ENCODE results near the gene SPECC1L.
"Not testable (repeated sequence)": the region's sequence is repeated elsewhere in the genome, so short reads cannot be mapped to it uniquely, and the experiment has no call there.

Gene SPECC1L

DNA sequence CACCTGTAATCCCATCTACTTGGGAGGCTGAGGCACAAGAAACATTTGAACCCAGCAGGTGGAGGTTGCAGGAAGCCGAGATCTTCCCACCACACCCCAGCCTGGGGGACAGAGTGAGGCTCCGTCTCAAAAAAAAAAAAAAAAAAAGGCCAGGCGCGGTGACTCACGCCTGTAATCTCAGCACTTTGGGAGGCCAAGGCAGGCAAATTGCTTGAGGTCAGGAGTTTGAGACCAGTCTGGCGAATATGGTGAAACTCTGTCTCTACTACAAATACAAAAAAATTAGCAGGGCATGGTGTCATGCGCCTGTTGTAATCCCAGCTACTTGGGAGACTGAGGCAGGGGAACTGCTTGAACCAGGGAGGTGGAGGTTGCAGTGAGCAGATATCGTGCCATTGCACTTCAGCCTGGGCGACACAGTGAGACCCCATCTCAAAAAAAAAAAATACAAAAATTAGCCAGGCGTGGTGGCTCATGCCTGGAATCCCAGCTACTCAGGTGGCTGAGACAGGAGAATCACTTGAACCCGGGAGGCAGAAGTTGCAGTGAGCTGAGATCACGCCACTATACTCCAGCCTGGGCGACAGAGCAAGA, 32.4 kb upstream of the SPECC1L start:
- DNase-seq, H3K27ac Mint-ChIP-seq, H3K36me3 Mint-ChIP-seq, H3K4me3 Mint-ChIP-seq, H3K9me3 Mint-ChIP-seq, H3K27me3 Mint-ChIP-seq, CTCF ChIA-PET: not testable (repeated sequence)
- peaks cover 38% of the 10 kb centered on the region for H3K4me1 Mint-ChIP-seq

GRCh38 chr22:24240381-24240780, 30.2 kb upstream of the SPECC1L start:
- peaks cover 53% of the 10 kb centered on the region for H3K4me1 Mint-ChIP-seq
- H3K9me3 Mint-ChIP-seq = no peaks in the 10 kb centered on the region
- no peaks in the 10 kb centered on the region for H3K36me3 Mint-ChIP-seq
- H3K27ac Mint-ChIP-seq = peak overlapping the region; percentile 79
- H3K27me3 Mint-ChIP-seq = peaks cover 3% of the 10 kb centered on the region
- CTCF ChIA-PET = interaction anchor here (0.9 to 4.3 kb wide), 3 partner anchors 10 to 50 kb away, joined by 3 to 33 read pairs (median 4); no protein-coding TSS in a partner anchor
- H3K4me3 Mint-ChIP-seq = no peak overlapping the region
- DNase-seq = no peak

DNA sequence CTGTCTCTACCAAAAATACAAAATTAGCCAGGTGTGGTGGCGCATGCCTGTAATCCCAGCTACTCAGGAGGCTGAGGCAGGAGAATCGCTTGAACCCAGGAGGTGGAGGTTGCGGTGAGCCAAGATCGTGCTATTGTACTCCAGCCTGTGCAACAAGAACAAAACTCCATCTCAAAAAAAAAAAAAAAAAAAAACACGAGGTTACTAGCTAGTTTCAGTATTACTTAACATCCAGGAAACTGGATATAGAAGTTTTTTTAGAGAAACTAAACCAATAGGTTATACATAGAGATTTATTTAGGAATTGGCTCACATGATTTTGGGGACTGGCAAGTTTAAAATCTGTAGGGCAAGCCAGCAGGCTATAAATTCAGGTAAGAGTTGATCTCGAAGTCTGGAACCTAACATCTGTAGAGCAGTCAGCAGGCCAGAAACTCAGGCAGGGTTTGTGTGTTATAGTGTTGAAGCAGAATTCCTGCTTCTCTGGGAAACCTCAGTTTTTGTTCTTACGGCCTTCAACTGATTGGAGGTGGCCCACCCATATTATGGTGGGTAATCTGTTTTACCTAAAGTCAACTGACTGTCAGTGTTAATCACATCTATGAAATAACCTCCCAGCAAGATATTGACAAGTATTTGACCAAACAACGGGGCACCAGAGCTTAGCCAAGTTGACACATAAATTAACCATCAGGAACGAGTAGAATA, 29.5 kb upstream of the SPECC1L start:
- H3K4me1 Mint-ChIP-seq = peaks cover 53% of the 10 kb centered on the region
- not testable (repeated sequence) for H3K9me3 Mint-ChIP-seq
- H3K27ac Mint-ChIP-seq = peak overlapping the region; percentile 79

GRCh38 chr22:24243417-24243816, 27.2 kb upstream of the SPECC1L start:
- H3K27ac Mint-ChIP-seq = peak overlapping the region; percentile 93
- H3K4me3 Mint-ChIP-seq = peak overlapping the region; percentile 60
- peaks cover 49% of the 10 kb centered on the region for H3K4me1 Mint-ChIP-seq
- H3K27me3 Mint-ChIP-seq, H3K36me3 Mint-ChIP-seq, H3K9me3 Mint-ChIP-seq: not testable (repeated sequence)
- CTCF ChIA-PET = interaction anchor here (1.1 to 4.3 kb wide), 3 partner anchors 22 to 53 kb away, joined by 3 to 33 read pairs (median 7); no protein-coding TSS in a partner anchor
- peak; percentile 31 for DNase-seq

More for the DNA sequence above, 29.5 kb upstream of the SPECC1L start:
- not testable (repeated sequence) for DNase-seq, H3K27me3 Mint-ChIP-seq, H3K36me3 Mint-ChIP-seq
- CTCF ChIA-PET = interaction anchor here (4.3 kb wide), 1 partner anchor 51 kb away, joined by 33 read pairs; no protein-coding TSS in a partner anchor
- peak overlapping the region; percentile 10 for H3K4me3 Mint-ChIP-seq

- CTCF ChIA-PET = interaction anchor here (2.3 to 4.3 kb wide), 2 partner anchors 54 to 55 kb away, joined by 9 to 33 read pairs; no protein-coding TSS in a partner anchor
- DNase-seq = no peak
- Mint-ChIP-seq H3K27ac (peak overlapping the region; percentile 80), H3K4me1 (peaks cover 48% of the 10 kb centered on the region), H3K9me3 (no peaks in the 10 kb centered on the region), H3K36me3 (no peaks in the 10 kb centered on the region), H3K4me3 (no peak overlapping the region), H3K27me3 (peaks cover 7% of the 10 kb centered on the region)
Observed at GRCh38 chr22:24244144-24244787, 26.4 kb upstream of the SPECC1L start.

- not testable (repeated sequence) for H3K9me3 Mint-ChIP-seq, H3K4me3 Mint-ChIP-seq, H3K36me3 Mint-ChIP-seq, DNase-seq, H3K27me3 Mint-ChIP-seq
- CTCF ChIA-PET = interaction anchor here (2.3 kb wide), 1 partner anchor 55 kb away, joined by 9 read pairs; no protein-coding TSS in a partner anchor
- Mint-ChIP-seq H3K4me1 (peaks cover 44% of the 10 kb centered on the region), H3K27ac (peak within 1 kb of the TSS; percentile 80)
Observed at GRCh38 chr22:24245030-24245431, 25.6 kb upstream of the SPECC1L start, which contains the start of gene GGT5. Gene GGT5 (minus strand): TSS chr22:24245082. CDS start chr22:24244725, 357 bp downstream.

GRCh38 chr22:24245584-24246561, 24.8 kb upstream of the SPECC1L start:
- not testable (repeated sequence) for H3K9me3 Mint-ChIP-seq, H3K4me3 Mint-ChIP-seq, H3K27me3 Mint-ChIP-seq, DNase-seq, H3K36me3 Mint-ChIP-seq
- H3K27ac Mint-ChIP-seq = peak overlapping the region; percentile 45
- H3K4me1 Mint-ChIP-seq = peaks cover 36% of the 10 kb centered on the region
- CTCF ChIA-PET = interaction anchor here (2.3 kb wide), 1 partner anchor 56 kb away, joined by 9 read pairs; no protein-coding TSS in a partner anchor

DNA sequence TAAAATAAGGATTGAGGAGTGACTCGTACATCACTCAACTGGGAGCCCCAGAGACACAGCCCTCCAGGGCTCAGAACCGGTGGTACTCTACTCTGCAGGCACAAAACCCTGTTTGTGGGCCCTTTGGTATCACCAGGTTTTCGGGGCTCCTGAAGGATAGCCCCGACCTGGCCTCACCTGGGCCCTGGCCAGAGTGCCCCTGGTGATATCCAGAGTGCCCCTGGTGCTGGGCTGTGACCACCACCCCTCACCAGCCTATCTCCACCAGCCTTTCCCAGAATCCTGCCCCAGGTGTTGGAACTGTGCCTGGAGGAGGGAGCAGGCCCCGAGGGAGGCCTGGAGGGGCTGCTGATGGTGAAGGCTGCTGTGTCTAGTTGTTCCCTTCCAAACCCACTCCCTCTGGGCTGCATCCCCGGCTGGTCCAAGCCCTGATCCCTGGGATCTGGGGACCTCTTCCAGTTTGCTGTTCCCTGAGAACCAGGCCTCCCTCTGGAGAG, 23.6 kb upstream of the SPECC1L start:
- CTCF ChIA-PET = interaction anchor here (0.6 to 1.6 kb wide), 5 partner anchors 16 to 139 kb away, joined by 3 to 30 read pairs (median 4); no protein-coding TSS in a partner anchor
- Mint-ChIP-seq H3K4me1 (peaks cover 26% of the 10 kb centered on the region), H3K4me3 (no peak overlapping the region), H3K27me3 (peaks cover 7% of the 10 kb centered on the region), H3K27ac (peak overlapping the region; percentile 37), H3K36me3 (no peaks in the 10 kb centered on the region), H3K9me3 (no peaks in the 10 kb centered on the region)
- no peak for DNase-seq

- Mint-ChIP-seq H3K27ac (peak overlapping the region; percentile 37), H3K4me1 (peaks cover 19% of the 10 kb centered on the region), H3K9me3 (no peaks in the 10 kb centered on the region), H3K4me3 (no peak overlapping the region), H3K27me3 (peaks cover 7% of the 10 kb centered on the region), H3K36me3 (no peaks in the 10 kb centered on the region)
- CTCF ChIA-PET = interaction anchor here (0.6 to 1.6 kb wide), 5 partner anchors 16 to 140 kb away, joined by 3 to 30 read pairs (median 4); no protein-coding TSS in a partner anchor
- peak; percentile 71 for DNase-seq
Observed at GRCh38 chr22:24247564-24248344, 22.9 kb upstream of the SPECC1L start.

- CTCF ChIA-PET = interaction anchor here (1.6 kb wide), 1 partner anchor 58 kb away, joined by 30 read pairs; no protein-coding TSS in a partner anchor
Observed at GRCh38 chr22:24248611-24249010, 22.0 kb upstream of the SPECC1L start.

DNA sequence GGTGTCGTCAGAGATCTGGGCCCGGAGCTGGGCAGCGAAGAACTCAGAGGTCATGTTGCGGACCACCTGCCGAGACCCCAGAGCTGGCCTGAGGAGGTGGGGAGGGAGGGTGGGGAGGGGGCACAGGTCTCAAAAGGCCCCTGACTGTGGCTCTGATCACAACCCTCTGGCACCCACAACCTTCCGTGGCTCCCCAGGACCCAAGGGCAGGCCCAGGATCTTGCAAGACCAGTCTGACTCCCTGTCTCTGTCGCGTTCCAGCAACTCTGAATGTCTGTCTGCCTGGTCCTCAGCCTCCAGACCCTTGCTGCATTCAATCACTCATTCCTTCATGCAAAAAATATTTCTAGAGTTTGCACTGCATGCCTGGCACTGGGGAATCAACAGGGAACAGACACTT, 21.2 kb upstream of the SPECC1L start:
- DNase-seq, H3K4me3 Mint-ChIP-seq, H3K27ac Mint-ChIP-seq, H3K4me1 Mint-ChIP-seq, H3K9me3 Mint-ChIP-seq, CTCF ChIA-PET, H3K36me3 Mint-ChIP-seq, H3K27me3 Mint-ChIP-seq: not testable (repeated sequence)

More at GRCh38 chr22:24248611-24249010, 22.0 kb upstream of the SPECC1L start:
- H3K27ac Mint-ChIP-seq, H3K9me3 Mint-ChIP-seq, H3K36me3 Mint-ChIP-seq, H3K4me3 Mint-ChIP-seq, DNase-seq, H3K27me3 Mint-ChIP-seq: not testable (repeated sequence)
- peaks cover 10% of the 10 kb centered on the region for H3K4me1 Mint-ChIP-seq

DNA sequence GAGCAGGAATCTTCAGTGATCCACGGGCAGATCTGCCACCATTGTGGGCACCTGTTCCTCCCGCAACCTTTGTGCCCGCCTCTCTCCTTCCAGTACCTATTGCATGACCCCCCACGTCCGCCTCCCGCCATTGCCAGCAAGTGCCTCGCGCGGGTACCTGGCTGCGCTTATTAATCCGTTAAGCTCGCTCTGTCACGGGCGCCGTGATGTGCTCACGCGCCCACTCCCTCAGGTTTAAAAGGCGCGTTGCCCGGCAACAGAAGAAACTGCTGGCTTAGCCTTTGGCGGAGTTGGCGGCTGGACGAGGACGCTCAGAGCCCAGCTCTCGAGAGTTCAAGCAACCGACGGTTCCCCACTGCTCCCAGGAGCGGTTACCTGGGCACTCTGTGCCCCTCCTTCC, 19.3 kb upstream of the SPECC1L start:
- H3K9me3 Mint-ChIP-seq, DNase-seq, H3K27ac Mint-ChIP-seq, H3K36me3 Mint-ChIP-seq, H3K27me3 Mint-ChIP-seq, H3K4me1 Mint-ChIP-seq, CTCF ChIA-PET, H3K4me3 Mint-ChIP-seq: not testable (repeated sequence)

DNA sequence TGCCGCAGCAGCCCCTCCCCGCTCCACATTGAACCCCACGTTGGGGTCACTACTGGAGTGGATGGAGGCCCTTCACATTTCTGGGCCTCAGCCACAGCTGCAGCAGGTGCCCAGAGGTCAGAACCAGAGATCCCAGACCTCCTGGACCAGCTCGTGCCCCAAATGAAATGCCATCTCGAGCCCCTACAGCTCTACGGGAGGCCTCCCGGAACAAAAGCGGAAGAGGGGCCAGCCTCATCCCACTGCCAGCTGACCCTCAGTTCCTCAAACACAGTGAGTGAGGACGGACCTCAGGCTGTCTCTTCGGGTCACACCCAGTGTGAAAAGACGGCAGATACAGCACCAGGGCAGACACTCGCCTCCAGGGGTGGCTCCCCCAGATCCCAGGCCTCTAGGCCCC, 17.5 kb upstream of the SPECC1L start:
- CTCF ChIA-PET, H3K4me3 Mint-ChIP-seq, H3K27ac Mint-ChIP-seq, DNase-seq, H3K27me3 Mint-ChIP-seq, H3K9me3 Mint-ChIP-seq, H3K36me3 Mint-ChIP-seq, H3K4me1 Mint-ChIP-seq: not testable (repeated sequence)

All from activated naive CD4-positive, alpha-beta T cell treated with anti-CD3 and anti-CD28 coated beads, Interleukin-2, amount 10 ng/mL, durations not matched to agents 7 days and 5 days (primary cell).